ENCODE results near the gene SUN2. TPM values are rescaled to one million over a fixed set of nuclear protein-coding genes. Genes with fewer than 3 reads are reported as not detected.

The SUN2 gene
- total RNA-seq, 1 donor from 2014 or later: 121 TPM

- H3K27ac Mint-ChIP-seq: peak within 1 kb of the TSS; percentile 100
- H3K4me1 Mint-ChIP-seq (ENCODE audit: low read depth): peaks cover 40% of the 10 kb centered on the region
- H3K27me3 Mint-ChIP-seq (ENCODE audit: low read depth): no peaks in the 10 kb centered on the region
- DNase-seq (ENCODE audit: low spot score): peak; percentile 97
- intact Hi-C loops (cut with micrococcal nuclease): loop anchor here (2.0 to 10.0 kb wide), 3 partner anchors 20 to 306 kb away; partner anchors contain the start of genes DMC1 and TOMM22
- H3K4me3 Mint-ChIP-seq (ENCODE audit: low read depth): peak within 1 kb of the TSS; percentile 97
- peaks cover 40% of the 10 kb centered on the region for H3K36me3 Mint-ChIP-seq (ENCODE audit: low read depth)
- no peaks in the 10 kb centered on the region for H3K9me3 Mint-ChIP-seq
Observed at GRCh38 chr22:38700789-38701628, 54.8 kb downstream of the SUN2 start, which contains the start of gene JOSD1. Gene JOSD1, minus strand, starts transcription at chr22:38700943. Its CDS starts 956 bp downstream, at chr22:38699987.

GRCh38 chr22:38700270-38700788 is 55.5 kb downstream of the SUN2 start:
- intact Hi-C loops (cut with micrococcal nuclease): loop anchor here (2.0 to 10.0 kb wide), 3 partner anchors 20 to 306 kb away; partner anchors contain the start of genes DMC1 and TOMM22
- no peak for DNase-seq (ENCODE audit: low spot score)

GRCh38 chr22:38699784-38700183 is 56.0 kb downstream of the SUN2 start:
- peaks cover 46% of the 10 kb centered on the region for H3K36me3 Mint-ChIP-seq (ENCODE audit: low read depth)
- peaks cover 40% of the 10 kb centered on the region for H3K4me1 Mint-ChIP-seq (ENCODE audit: low read depth)
- H3K27ac Mint-ChIP-seq: peak overlapping the region; percentile 94
- no peaks in the 10 kb centered on the region for H3K9me3 Mint-ChIP-seq
- H3K27me3 Mint-ChIP-seq (ENCODE audit: low read depth): no peaks in the 10 kb centered on the region
- intact Hi-C loops (cut with micrococcal nuclease): loop anchor here (2.0 to 10.0 kb wide), 3 partner anchors 19 to 305 kb away; partner anchors contain the start of genes DMC1 and TOMM22
- DNase-seq (ENCODE audit: low spot score): no peak
- H3K4me3 Mint-ChIP-seq (ENCODE audit: low read depth): peak overlapping the region; percentile 92

More at GRCh38 chr22:38700270-38700788, 55.5 kb downstream of the SUN2 start:
- H3K27me3 Mint-ChIP-seq (ENCODE audit: low read depth): no peaks in the 10 kb centered on the region
- peaks cover 40% of the 10 kb centered on the region for H3K4me1 Mint-ChIP-seq (ENCODE audit: low read depth)
- H3K36me3 Mint-ChIP-seq (ENCODE audit: low read depth): peaks cover 40% of the 10 kb centered on the region
- H3K4me3 Mint-ChIP-seq (ENCODE audit: low read depth): peak overlapping the region; percentile 92
- no peaks in the 10 kb centered on the region for H3K9me3 Mint-ChIP-seq
- H3K27ac Mint-ChIP-seq: peak overlapping the region; percentile 94

- Mint-ChIP-seq H3K9me3 (no peaks in the 10 kb centered on the region), H3K27me3 (ENCODE audit: low read depth) (no peaks in the 10 kb centered on the region), H3K36me3 (ENCODE audit: low read depth) (peaks cover 51% of the 10 kb centered on the region), H3K4me3 (ENCODE audit: low read depth) (peak overlapping the region; percentile 92), H3K4me1 (ENCODE audit: low read depth) (peaks cover 39% of the 10 kb centered on the region), H3K27ac (peak overlapping the region; percentile 94)
- DNase-seq (ENCODE audit: low spot score): no peak
- intact Hi-C loops (cut with micrococcal nuclease): no loop called here
Observed at GRCh38 chr22:38699143-38699542, 56.7 kb downstream of the SUN2 start.

GRCh38 chr22:38698407-38699094 is 57.2 kb downstream of the SUN2 start:
- DNase-seq (ENCODE audit: low spot score): no peak
- Mint-ChIP-seq H3K36me3 (ENCODE audit: low read depth) (peaks cover 57% of the 10 kb centered on the region), H3K4me3 (ENCODE audit: low read depth) (peak overlapping the region; percentile 92), H3K27me3 (ENCODE audit: low read depth) (no peaks in the 10 kb centered on the region), H3K27ac (peak overlapping the region; percentile 94), H3K4me1 (ENCODE audit: low read depth) (peaks cover 45% of the 10 kb centered on the region), H3K9me3 (no peaks in the 10 kb centered on the region)
- intact Hi-C loops (cut with micrococcal nuclease): no loop called here

GRCh38 chr22:38697425-38698089 is 58.2 kb downstream of the SUN2 start:
- Mint-ChIP-seq H3K4me3 (ENCODE audit: low read depth) (peak overlapping the region; percentile 92), H3K27me3 (ENCODE audit: low read depth) (no peaks in the 10 kb centered on the region), H3K4me1 (ENCODE audit: low read depth) (peaks cover 51% of the 10 kb centered on the region), H3K27ac (peak overlapping the region; percentile 84), H3K9me3 (no peaks in the 10 kb centered on the region), H3K36me3 (ENCODE audit: low read depth) (peaks cover 66% of the 10 kb centered on the region)
- no peak for DNase-seq (ENCODE audit: low spot score)
- intact Hi-C loops (cut with micrococcal nuclease): no loop called here

GRCh38 chr22:38696606-38697424 is 59.0 kb downstream of the SUN2 start:
- peaks cover 73% of the 10 kb centered on the region for H3K36me3 Mint-ChIP-seq (ENCODE audit: low read depth)
- H3K4me1 Mint-ChIP-seq (ENCODE audit: low read depth): peaks cover 51% of the 10 kb centered on the region
- DNase-seq (ENCODE audit: low spot score): no peak
- intact Hi-C loops (cut with micrococcal nuclease): no loop called here
- H3K27ac Mint-ChIP-seq: peak overlapping the region; percentile 84
- H3K9me3 Mint-ChIP-seq: no peaks in the 10 kb centered on the region
- H3K4me3 Mint-ChIP-seq (ENCODE audit: low read depth): peak overlapping the region; percentile 92
- no peaks in the 10 kb centered on the region for H3K27me3 Mint-ChIP-seq (ENCODE audit: low read depth)

- no peak for DNase-seq (ENCODE audit: low spot score)
- intact Hi-C loops (cut with micrococcal nuclease): no loop called here
- Mint-ChIP-seq H3K36me3 (ENCODE audit: low read depth) (peaks cover 82% of the 10 kb centered on the region), H3K4me3 (ENCODE audit: low read depth) (no peak overlapping the region), H3K27me3 (ENCODE audit: low read depth) (no peaks in the 10 kb centered on the region), H3K4me1 (ENCODE audit: low read depth) (peaks cover 54% of the 10 kb centered on the region), H3K9me3 (no peaks in the 10 kb centered on the region), H3K27ac (peak overlapping the region; percentile 77)
Observed at GRCh38 chr22:38694940-38695339, 60.9 kb downstream of the SUN2 start.

- peaks cover 82% of the 10 kb centered on the region for H3K36me3 Mint-ChIP-seq (ENCODE audit: low read depth)
- peaks cover 53% of the 10 kb centered on the region for H3K4me1 Mint-ChIP-seq (ENCODE audit: low read depth)
- intact Hi-C loops (cut with micrococcal nuclease): no loop called here
- H3K27me3 Mint-ChIP-seq (ENCODE audit: low read depth): no peaks in the 10 kb centered on the region
- no peak for DNase-seq (ENCODE audit: low spot score)
- H3K9me3 Mint-ChIP-seq: no peaks in the 10 kb centered on the region
- no peak overlapping the region for H3K4me3 Mint-ChIP-seq (ENCODE audit: low read depth)
- H3K27ac Mint-ChIP-seq: peak overlapping the region; percentile 64
Observed at GRCh38 chr22:38694049-38694448, 61.7 kb downstream of the SUN2 start.

GRCh38 chr22:38689651-38690050 is 66.1 kb downstream of the SUN2 start:
- Mint-ChIP-seq H3K4me3 (ENCODE audit: low read depth) (no peak overlapping the region), H3K36me3 (ENCODE audit: low read depth) (peaks cover 86% of the 10 kb centered on the region), H3K4me1 (ENCODE audit: low read depth) (peaks cover 18% of the 10 kb centered on the region), H3K27ac (no peak overlapping the region), H3K27me3 (ENCODE audit: low read depth) (no peaks in the 10 kb centered on the region), H3K9me3 (no peaks in the 10 kb centered on the region)
- no peak for DNase-seq (ENCODE audit: low spot score)
- intact Hi-C loops (cut with micrococcal nuclease): no loop called here

- no peak overlapping the region for H3K4me3 Mint-ChIP-seq (ENCODE audit: low read depth)
- H3K27ac Mint-ChIP-seq: no peak overlapping the region
- peaks cover 11% of the 10 kb centered on the region for H3K4me1 Mint-ChIP-seq (ENCODE audit: low read depth)
- H3K27me3 Mint-ChIP-seq (ENCODE audit: low read depth): no peaks in the 10 kb centered on the region
- no peak for DNase-seq (ENCODE audit: low spot score)
- H3K36me3 Mint-ChIP-seq (ENCODE audit: low read depth): peaks cover 84% of the 10 kb centered on the region
- intact Hi-C loops (cut with micrococcal nuclease): no loop called here
- H3K9me3 Mint-ChIP-seq: no peaks in the 10 kb centered on the region
Observed at GRCh38 chr22:38685761-38686160, 70.0 kb downstream of the SUN2 start.

- H3K36me3 Mint-ChIP-seq (ENCODE audit: low read depth): peaks cover 78% of the 10 kb centered on the region
- intact Hi-C loops (cut with micrococcal nuclease): no loop called here
- H3K27me3 Mint-ChIP-seq (ENCODE audit: low read depth): no peaks in the 10 kb centered on the region
- no peak overlapping the region for H3K4me3 Mint-ChIP-seq (ENCODE audit: low read depth)
- no peak for DNase-seq (ENCODE audit: low spot score)
- H3K27ac Mint-ChIP-seq: no peak overlapping the region
- H3K9me3 Mint-ChIP-seq: no peaks in the 10 kb centered on the region
- peaks cover 11% of the 10 kb centered on the region for H3K4me1 Mint-ChIP-seq (ENCODE audit: low read depth)
Observed at GRCh38 chr22:38684895-38685294, 70.9 kb downstream of the SUN2 start.
